Esophagus squamous epithelium (tissue), 4 donors: ENCODE results near the gene SLC25A11.

Experiments
- POLR2A ChIP-seq, 4 donors: fragments of 450-650 bp; IDR thresholded peaks; one replicate each; pipeline ENCODE4 v1.6.1; 2017; ENCODE audit warnings: antibody characterized with exemption in 4 of 4, mild to moderate bottlenecking in 4 of 4, moderate library complexity in 3 of 4
- TF ChIP-seq, protein P1 (sequence below), 6 experiments: fragments of 450-650 bp in 4 of 6; fragments of 200-600 bp in 2 of 6; sonication (generic) in 2 of 6; IDR thresholded peaks; one replicate each; pipeline ENCODE4 v1.5.1; 2016 to 2019; ENCODE audit warnings: antibody characterized with exemption in 6 of 6, mild to moderate bottlenecking in 4 of 6, moderate library complexity in 4 of 6

GRCh38 chr17:4949321-4950074 lies 9.7 kb upstream of the SLC25A11 start:
- TF ChIP-seq, protein P1, sequence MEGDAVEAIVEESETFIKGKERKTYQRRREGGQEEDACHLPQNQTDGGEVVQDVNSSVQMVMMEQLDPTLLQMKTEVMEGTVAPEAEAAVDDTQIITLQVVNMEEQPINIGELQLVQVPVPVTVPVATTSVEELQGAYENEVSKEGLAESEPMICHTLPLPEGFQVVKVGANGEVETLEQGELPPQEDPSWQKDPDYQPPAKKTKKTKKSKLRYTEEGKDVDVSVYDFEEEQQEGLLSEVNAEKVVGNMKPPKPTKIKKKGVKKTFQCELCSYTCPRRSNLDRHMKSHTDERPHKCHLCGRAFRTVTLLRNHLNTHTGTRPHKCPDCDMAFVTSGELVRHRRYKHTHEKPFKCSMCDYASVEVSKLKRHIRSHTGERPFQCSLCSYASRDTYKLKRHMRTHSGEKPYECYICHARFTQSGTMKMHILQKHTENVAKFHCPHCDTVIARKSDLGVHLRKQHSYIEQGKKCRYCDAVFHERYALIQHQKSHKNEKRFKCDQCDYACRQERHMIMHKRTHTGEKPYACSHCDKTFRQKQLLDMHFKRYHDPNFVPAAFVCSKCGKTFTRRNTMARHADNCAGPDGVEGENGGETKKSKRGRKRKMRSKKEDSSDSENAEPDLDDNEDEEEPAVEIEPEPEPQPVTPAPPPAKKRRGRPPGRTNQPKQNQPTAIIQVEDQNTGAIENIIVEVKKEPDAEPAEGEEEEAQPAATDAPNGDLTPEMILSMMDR (IDR thresholded peaks at IDR 0.05), result no peak
- peak in 1 of 4 donors; percentile 33 for TF ChIP-seq POLR2A (IDR thresholded peaks at IDR 0.05)
